NK-92 (cell line): ENCODE data around the gene HERC2.
"Not testable (repeated sequence)": the region's sequence is repeated elsewhere in the genome, so short reads cannot be mapped to it uniquely, and the experiment has no call there.

Experiments
- DNase-seq: peaks from one replicate; lab custom pipeline; 2025; ENCODE audit not compliant: unreplicated experiment; lab: John Stamatoyannopoulos, UW

The HERC2 gene

DNA sequence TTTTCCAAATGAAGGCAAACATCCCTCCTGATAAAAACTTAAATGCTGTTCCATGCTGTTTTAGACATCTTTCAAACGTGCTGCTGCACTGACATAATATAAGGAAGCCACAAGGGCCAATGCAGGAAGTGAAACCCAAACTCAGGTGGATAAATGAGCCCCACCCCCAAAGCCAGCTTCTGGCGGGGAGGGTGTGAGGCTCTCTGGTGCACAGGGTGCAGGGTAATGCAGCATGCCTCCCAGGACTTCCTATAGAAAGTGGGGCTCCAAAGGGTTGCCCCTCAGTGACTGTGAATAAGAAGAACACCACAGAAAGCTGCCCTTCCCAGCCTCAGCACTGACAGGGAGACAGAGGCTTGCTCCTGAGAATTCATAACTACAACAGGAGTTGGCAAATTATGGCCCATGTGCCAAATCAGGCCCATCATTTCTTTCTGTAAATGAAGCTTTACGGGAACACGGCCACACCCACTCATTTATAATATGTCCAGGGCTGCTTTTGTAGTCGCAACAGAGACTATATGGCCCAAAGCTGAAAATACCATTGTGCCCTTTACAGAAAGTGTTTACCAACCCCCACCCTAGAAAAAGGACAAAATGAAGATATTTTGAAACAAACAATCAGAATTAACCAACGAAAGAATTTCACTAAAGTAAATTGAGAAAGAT is 185.6 kb downstream of the HERC2 start:
- not testable (repeated sequence) for DNase-seq

DNA sequence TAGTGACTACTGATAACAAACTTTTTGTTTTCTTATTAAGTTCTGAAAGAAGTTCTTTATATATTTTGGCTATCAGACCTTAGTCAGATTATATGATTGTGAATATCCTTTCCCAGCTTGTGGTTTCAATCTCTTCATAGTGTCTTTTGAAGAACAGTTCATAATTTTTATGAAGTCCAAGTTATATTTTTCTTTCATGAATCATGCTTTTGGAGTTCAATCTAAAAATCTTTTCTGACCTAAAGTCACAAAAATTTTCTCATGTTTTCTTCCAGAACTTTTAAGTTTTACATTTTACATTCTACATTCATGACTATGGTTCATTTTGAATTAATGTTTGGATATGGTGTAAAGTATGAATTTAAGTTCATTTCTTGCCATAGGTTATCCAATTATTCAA is 188.7 kb downstream of the HERC2 start:
- DNase-seq: no peak

DNA sequence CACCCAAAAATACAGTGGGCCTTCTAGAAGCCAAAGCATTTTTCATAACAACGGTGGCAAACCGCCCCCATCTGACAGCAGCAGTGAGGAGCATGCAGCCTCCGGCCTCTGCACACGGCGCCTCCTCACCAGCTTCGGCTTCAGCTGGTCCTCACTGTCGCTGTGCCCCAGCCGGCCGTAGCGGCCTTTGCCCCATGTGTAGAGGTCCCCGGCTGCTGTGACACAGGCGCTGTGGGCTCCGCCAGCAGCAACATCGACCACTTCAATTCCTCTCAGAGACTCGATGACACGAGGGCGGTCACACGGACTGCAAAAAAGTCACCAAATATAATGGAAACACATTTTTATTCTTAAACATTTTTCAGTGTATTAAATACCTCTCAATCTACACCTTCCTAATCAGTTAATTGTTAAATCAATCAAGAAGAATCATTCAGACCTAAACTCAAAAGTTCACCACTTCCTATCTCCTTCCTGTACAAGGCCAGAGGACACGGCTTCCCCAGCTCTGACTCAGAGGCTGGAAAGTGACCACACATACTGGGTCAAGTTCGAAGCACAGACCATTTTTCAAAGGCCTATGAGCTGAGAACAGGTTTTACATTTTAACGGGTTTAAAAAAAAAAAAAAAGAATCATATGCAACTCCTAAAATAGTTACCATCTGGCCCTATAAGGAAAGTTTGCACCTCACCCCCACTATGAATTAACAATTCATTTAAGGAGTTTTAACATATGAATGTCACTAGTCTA is 189.3 kb downstream of the HERC2 start:
- DNase-seq: no peak

DNA sequence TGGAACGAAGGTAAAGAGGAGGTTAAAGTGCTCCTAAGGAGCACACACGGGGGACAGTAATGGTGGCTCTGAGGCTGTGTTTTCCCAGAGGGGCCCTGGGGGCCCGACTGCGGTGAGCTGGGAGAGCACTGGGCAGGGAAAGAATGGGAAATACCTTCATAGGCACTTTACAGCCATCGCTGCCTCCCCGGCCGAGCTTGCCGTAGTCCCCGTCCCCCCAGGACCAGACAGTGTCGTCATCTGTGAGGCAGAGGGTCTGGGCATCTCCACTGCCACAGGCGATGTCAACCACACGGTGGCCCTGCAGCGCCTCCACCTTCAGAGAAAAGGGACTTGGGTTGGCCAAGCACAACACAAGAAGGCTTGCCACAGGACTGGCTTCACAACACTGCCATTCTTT is 190.0 kb downstream of the HERC2 start:
- DNase-seq: no peak

DNA sequence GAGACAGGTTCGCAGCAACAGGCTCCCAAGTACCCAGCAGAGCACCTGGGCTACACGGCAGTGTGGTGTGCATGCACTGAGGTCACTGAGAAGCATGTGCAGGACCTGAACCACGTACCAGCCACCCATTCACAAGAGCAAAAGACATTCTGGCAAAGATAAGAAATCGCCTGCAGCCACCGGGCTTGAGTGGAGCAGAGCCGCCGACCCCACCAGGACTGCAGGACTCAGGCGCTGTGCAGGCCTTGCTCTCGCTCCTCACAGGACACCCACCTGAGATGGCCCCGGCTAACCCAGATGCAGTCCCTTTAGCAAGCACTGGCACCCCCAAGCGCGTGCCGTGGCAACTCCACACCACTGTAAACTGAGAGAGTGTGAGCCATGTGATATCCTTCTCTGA is 190.6 kb downstream of the HERC2 start:
- DNase-seq: no peak

DNA sequence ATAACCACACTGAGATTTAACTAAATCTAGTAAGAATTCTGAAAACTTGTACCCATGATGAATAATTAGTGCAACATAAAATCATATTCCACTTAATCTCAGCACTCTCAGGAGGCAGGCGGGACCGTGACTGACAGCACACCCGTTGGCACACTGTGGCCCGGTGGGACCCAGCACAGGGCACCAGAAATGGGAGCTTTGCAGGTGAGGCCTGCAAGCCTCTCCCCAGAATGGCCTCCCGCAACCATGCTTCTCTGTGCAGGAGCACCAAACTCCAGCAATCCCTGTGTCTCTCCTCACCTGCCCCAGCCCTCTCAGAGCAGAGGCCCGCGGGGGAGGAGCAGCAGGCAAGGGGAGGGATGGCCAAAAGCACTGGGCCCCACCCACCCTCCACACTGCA is 191.3 kb downstream of the HERC2 start:
- DNase-seq: no peak

DNA sequence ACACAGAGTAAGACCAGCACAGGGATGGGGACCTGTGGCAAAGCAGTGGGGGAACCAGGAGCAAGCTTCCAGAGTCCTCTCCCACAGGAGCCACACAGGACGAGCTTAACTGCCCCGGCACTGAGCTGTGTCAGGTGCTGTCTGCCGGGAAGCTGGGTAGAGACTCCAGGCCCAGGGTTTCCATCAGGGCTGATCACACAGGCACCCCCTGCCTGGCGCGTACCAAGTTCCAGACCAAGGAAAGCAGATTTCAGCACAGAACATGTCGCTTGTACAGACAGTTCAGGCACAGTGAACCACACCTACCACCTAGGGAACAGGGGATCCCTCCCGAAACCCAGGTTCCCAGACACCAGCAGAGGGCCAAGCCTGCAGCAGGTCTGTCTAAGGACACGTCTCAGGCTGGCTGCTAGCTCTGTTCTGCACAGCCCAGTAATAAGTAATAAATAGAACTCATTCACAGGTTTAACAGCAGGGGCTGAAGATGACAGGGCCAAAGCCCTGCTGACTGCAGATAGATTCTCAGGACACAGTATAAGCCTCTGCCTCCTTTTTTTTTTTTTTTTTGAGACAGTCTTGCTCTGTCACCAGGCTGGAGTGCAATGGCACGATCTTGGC is 192.6 kb downstream of the HERC2 start:
- no peak for DNase-seq

DNA sequence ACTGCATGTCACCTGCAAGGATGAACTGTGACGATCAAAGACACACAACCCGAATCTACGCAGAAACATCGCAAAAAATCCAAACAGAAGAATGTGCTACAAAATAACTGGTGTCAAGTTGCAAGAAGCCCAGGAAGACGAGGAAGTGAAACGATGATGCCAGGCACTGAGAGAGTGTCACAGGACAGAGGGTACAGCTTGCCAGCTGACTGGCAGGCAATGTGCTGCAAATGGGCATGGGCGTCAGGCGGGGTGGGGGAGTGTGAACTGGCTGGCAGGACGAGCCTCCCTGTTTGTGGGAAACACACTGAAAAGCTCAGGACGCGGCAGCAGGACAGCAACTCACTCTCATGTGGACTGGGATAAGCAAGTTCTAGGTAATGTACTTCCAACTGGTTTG is 193.9 kb downstream of the HERC2 start:
- DNase-seq: no peak

DNA sequence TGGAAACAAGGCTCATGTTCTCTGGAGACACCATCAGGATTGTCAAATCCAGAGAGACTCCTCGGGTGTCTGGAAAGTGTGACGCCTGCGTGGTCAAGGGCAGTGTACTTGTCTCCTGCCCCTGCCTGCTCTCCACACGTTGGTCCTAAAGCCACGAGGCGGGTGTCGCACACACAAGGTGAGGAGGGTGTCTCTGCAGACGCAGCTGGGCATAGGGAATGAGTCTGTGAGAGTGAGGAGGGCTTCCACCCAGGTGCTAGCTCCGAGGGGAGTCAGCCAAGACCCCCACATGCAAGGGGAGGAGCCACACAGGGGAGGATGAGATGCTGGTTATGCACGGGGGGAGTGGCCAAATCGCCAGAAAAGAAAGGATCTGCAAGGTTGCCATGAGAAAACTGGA is 194.9 kb downstream of the HERC2 start:
- DNase-seq: no peak

DNA sequence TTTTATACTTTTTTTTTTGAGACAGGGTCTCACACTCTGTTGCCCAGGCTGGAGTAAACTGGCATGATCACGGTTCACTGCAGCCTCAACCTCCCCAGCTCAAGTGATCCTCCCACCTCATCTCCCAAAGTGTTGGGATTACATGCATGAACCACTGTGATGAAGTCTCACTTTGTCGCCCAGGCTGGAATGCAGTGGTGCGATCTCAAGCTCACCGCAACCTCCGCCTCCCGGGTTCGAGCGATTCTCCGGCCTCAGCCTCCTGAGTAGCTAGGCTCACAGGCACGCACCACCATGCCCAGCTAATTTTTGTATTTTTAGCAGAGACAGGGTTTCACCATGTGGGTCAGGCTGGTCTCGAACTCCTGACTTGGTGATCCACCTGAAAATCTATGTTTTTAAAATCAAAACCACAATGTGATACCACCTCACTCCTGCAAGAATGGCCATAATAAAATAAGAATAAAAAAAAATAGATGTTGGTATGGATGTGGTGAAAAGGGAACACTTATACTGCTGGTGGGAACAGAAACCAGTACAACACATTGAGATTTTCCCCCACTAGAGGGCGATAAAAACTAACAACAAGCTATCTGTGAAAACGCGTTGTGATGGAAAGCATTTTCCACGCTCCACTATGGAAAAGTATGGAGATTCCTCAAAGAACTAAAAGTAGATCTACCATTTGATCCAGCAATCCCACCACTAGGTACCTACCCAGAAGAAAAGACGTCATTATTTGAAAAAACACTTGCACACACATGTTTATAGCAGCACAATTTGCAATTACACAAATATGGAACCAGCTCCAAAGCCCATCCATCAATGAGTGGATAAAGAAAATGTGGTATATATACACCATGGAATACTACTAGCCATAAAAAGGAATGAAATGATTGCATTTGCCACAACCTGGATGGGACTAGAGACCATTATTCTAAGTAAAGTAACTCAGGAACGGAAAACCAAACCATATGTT is 196.0 kb downstream of the HERC2 start:
- DNase-seq: no peak

DNA sequence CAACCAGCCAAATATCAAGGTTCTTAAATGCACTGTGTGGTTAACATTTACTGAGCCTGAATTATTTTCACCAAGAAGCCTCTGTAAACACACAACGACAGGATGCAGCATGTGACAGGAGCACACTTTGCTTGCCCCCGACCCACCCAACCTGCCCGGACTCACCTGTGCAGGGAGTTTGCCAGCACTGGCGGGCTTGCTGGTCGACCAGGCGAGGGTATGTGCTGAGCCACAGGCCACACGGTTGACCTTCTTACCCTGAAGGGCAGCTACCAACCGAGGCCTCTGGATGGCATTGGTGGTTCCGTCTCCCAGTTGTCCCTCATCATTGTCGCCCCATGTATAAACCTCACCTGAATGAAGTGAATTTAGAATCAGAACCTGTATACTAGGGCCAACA is 197.1 kb downstream of the HERC2 start:
- no peak for DNase-seq

DNA sequence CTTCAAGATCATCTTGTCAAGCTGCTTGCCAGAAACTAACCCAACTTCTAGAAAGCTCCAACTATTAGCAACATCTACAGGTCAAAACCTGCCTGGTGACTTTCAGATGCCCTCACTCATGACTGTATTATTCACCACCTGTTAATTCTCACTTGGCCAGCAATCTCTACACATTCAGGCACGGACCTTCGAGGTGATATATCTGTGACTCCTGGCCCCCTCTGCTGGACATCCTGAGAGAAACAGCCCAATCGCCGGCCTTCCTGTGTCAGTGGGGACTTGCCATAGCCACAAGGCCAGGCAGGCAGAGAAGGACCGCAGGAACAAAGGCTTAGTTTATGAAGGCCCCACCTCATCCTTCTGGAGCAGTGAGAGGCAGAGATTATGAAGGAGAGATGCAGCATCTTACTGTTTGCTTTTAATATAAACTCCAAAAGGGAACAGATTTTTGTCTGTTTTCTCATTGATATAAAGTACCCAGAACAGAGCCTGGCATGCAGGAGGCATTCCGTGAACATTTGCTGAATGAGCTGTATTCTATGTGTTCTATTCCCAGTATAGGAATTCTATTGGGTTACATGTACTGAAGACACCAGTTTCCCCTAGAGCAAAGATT is 198.5 kb downstream of the HERC2 start:
- no peak for DNase-seq

DNA sequence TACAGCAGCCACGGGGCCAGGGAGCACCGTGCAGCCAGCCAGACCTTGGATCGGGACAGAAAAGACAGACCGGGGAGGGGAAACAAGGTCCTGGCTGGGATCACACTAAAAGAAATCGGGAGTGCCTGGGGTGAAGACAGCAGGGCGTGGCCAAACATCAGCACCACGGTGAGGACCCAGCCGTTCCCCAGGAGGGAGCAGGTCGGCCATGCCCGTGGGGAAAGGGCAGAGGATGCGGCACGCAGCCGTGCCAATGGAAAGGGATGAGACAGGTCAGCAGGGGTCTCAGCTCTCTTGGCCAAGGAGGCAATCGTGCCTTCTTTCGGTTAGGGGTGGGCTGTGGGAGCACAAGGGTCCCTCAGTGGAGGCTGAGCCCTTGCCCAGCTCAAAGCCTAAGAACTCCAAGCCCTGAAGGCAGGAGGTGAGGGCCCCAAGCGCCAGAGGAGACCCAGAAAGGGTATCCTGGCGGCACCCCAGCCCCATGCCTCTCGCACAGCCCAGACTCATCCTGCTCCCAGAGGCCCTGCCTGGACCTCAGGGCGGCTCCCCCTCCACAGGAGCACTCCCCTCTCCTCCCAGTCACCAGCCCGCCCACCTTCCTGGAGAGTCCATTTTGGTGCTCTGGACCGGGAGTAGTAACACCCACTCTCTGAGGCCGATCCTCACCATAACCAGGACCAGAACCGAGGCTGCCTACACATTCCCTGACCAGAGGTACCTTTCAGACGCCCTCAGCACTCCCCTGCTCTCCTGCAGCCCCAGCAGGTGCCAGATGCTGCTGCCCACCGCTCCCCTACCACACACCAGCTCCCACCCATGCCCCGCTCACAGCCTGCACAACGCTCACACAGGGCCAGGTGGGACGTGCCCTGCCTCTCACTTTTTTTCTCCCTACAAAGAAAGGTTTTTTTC is 199.7 kb downstream of the HERC2 start:
- no peak for DNase-seq

DNA sequence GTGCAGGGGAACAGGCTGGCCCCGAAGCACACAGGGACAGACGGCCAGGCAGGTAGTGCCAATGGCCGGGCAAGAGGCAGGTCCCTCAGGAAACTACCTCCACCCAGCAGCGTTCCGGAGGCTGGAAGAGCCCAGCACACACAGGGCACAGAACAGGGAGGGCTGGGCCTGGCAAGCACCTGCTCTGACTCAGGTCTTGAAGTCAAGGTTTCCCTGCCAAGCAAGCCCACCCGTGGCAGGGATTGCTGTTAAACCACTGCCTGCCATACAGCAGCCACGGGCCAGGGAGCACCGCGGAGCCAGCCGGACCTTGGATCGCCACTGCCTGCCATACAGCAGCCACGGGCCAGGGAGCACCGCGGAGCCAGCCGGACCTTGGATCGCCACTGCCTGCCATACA is 200.4 kb downstream of the HERC2 start:
- not testable (repeated sequence) for DNase-seq

DNA sequence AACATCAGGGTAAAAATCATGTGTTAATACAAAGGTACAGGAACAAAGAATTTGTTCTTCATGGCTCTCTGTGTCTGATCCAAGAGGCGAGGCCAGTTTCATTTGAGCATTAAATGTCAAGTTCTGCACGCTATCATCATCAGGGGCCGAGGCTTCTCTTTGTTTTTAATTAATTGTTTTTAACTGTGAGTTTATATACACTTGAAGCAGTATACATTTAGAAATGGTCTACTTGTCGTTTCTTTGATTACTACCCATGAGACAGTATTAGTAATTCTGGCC is 201.7 kb downstream of the HERC2 start:
- no peak for DNase-seq

DNA sequence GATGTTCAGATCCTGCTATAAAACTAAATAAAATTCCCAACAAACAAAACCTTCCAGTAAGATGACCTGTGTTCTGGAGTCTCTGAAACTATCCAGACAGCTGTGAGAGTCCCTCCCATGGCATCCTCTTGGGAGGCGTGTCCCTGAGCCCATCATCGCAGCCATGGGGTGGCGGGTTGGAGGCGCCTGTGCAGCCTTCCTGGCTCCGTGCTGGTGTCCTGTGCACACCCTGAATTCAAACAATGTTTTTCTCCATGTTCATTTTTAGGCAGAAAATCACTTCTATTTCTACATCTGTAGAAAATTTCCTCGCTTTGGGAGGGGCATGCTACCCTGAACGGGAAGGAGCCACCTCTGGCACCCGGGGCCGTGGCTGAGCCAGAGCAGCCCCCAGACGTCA is 203.4 kb downstream of the HERC2 start:
- no peak for DNase-seq

DNA sequence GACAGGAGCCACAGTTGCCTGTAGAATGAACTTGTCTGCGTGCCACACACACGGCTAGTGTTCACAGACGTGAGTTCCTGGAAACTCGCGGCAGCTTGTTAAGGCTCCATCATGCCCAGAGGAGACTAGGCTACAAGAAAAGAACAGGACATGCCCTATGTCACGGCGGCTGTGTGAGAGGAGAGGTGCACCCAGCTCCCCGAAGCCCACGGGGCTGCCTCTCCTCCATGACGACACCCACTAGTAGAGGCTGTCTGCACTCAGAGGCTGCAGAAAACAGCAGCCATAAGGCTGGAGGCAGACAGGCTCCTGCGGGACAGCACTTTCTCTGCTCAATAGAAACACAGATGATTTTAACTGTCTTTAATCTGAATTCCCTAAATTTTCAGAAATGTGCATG is 203.9 kb downstream of the HERC2 start:
- DNase-seq: no peak

DNA sequence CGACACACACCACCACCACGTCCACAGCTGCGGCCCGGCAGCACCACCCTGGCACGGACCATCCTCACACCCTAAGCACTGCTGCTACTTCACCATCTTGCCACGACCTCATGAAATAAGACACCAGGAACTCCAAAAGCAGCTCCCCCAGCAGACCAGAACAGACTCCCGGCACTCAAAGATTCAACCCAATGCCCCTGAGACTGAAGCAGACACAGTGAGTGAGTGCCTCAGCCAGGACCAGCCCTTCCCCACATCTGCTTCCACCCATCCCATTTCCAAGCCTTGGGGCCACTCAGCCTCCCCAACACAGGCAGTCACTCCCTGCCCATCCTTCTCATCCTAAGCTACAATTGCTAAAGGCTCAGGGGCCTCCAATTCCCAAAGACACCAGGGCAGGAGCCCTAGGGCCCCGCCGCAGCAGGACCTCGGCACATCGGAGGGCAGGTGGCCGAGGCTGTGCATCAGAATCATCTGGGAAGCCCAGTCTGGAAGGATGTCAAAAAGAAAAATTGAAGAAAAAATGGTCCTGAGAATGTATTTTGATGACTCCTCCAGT is 204.5 kb downstream of the HERC2 start:
- no peak for DNase-seq

DNA sequence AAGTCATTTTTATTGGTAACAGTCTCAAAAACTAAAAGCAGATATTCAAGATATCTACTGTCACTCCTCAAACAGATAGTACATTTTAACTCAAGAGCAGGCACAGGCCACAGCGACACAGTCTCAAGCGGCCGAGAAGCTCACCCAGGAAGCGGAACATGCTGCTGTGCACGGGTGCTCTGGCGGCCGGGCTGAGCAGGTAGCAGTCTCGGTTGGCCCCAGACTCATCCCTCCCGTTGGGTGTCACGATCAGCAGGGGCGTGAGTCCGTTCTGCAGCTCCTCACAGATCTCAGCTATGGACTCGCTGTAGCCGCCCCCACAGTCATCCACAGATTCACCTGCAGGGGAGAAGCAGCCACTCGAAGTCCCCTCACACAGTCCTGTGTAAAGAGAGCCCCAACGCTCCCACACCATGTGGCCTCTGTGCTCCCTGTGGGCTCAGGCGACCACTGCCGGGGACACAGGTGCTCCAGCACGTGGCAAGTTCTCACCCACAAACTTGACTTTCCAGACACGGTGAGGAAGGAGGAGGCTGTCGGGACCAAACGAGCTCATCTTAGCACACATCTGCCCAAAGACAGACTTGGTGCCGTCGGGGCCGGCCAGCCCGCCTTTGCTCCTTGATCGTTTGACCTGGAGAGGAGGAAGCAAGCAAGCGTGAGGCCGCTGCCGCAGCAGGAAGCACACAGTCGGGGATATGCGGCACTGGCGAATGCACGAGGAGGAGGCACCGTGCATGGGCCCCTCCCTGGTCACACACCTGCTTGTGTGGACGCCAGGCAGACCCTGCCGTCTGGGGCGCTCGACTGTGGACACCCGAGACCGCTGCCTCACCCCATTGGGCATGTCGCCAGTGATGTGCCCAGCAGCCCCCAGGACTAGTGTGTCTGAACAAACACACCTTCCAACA is 205.2 kb downstream of the HERC2 start:
- no peak for DNase-seq
